PC-9 (cell line): ENCODE measurements around the gene ATF7IP. TPM values are rescaled to one million over a fixed set of nuclear protein-coding genes. Genes with fewer than 3 reads are reported as not detected.

ENCODE experiments used
- BruUV-seq: library from RNA; stranded (reverse); fragments of 400-500 nt; replicated peaks from 2 replicates; lab custom pipeline; 2021; lab: Mats Ljungman, UMichigan
- CTCF ChIA-PET: fragments of 300-600 bp; sonication (Branson Sonifier 250); formaldehyde crosslinking; loops from one replicate; lab custom pipeline; 2022; ENCODE audit warnings: antibody characterized with exemption; lab: Charles Lee
- POLR2A ChIA-PET: fragments of 300-600 bp; sonication (Branson Sonifier 250); formaldehyde crosslinking; loops from one replicate; lab custom pipeline; 2022; ENCODE audit warnings: antibody characterized with exemption; ENCODE audit not compliant: unreplicated experiment; lab: Charles Lee
- DNase-seq, 2 experiments: peaks; one replicate each; pipeline versions ENCODE4 v3.0.0 to v3.0.0-alpha.2; 2015 to 2022; ENCODE audit warnings: mixed read lengths in 1 of 2
- H2AFZ ChIP-seq: fragments of 200-600 bp; sonication (generic); 2 replicates; pipeline ENCODE4 v1.8.1; 2017; ENCODE audit warnings: antibody characterized with exemption
- H3F3A ChIP-seq: fragments of 200-600 bp; sonication (generic); 2 replicates; pipeline ENCODE4 v1.8.1; 2017; ENCODE audit warnings: antibody characterized with exemption, mild to moderate bottlenecking, low read depth; ENCODE audit not compliant: insufficient read depth
- H3K27ac ChIP-seq: fragments of 200-600 bp; sonication (generic); 2 replicates; pipeline ENCODE4 v1.6.1; 2016; ENCODE audit warnings: mixed run types
- H3K27me3 ChIP-seq: fragments of 200-600 bp; sonication (generic); 2 replicates; pipeline ENCODE4 v1.6.1; 2016; ENCODE audit warnings: low read depth, mixed run types; ENCODE audit not compliant: insufficient read depth
- H3K36me3 ChIP-seq: fragments of 200-600 bp; sonication (generic); 2 replicates; pipeline ENCODE4 v1.6.1; 2016; ENCODE audit warnings: low read depth, mixed run types
- H3K4me1 ChIP-seq: fragments of 200-600 bp; sonication (generic); replicated peaks from 2 replicates; pipeline ENCODE4 v1.6.1; 2016; ENCODE audit warnings: mixed run types; ENCODE audit not compliant: insufficient read depth
- H3K4me2 ChIP-seq: fragments of 200-600 bp; sonication (generic); 2 replicates; pipeline ENCODE4 v1.6.1; 2017; ENCODE audit warnings: mixed run types
- H3K4me3 ChIP-seq: fragments of 200-600 bp; sonication (generic); 2 replicates; pipeline ENCODE4 v1.6.1; 2016; ENCODE audit warnings: mixed run types
- H3K79me2 ChIP-seq: fragments of 200-600 bp; sonication (generic); 2 replicates; pipeline ENCODE4 v1.6.1; 2017; ENCODE audit warnings: low read depth, mixed run types
- H3K9me2 ChIP-seq: fragments of 200-600 bp; sonication (generic); 2 replicates; pipeline ENCODE4 v1.8.1; 2017; ENCODE audit warnings: mild to moderate bottlenecking; ENCODE audit not compliant: insufficient read depth
- H3K9me3 ChIP-seq: fragments of 200-600 bp; sonication (generic); 2 replicates; pipeline ENCODE4 v1.8.1; 2016; ENCODE audit warnings: low read depth; ENCODE audit not compliant: insufficient read depth
- H4K20me1 ChIP-seq: fragments of 200-600 bp; sonication (generic); 2 replicates; pipeline ENCODE4 v1.8.1; 2017; ENCODE audit not compliant: insufficient read depth
- CTCF ChIP-seq: fragments of 200-600 bp; sonication (generic); conservative IDR thresholded peaks from 2 replicates; pipeline ENCODE4 v1.6.1; 2017; ENCODE audit warnings: mixed run types, antibody characterized with exemption, mild to moderate bottlenecking, moderate library complexity
- EZH2 ChIP-seq: fragments of 200-600 bp; sonication (generic); IDR thresholded peaks from 2 replicates; pipeline ENCODE4 v1.8.0; 2017; ENCODE audit warnings: antibody characterized with exemption, low read depth
- intact Hi-C: fragments of 100-400 bp; cut with micrococcal nuclease; formaldehyde crosslinking; loops from one replicate; pipeline ENCODE4 v1.10.0; 2022; ENCODE audit not compliant: unreplicated experiment
- total RNA-seq: library from RNA; stranded (reverse); gene quantifications from 2 replicates; pipeline ENCODE4 v1.2.3, GENCODE V29; 2021

Gene ATF7IP
- total RNA-seq, 1 experiment from 2014 or later = 94.7 TPM

- Histone ChIP-seq H3K4me2 (no peak overlapping the region), H3F3A (no peaks in the 10 kb centered on the region), H4K20me1 (no peaks in the 10 kb centered on the region), H3K4me3 (no peak overlapping the region), H3K79me2 (peaks cover 90% of the 10 kb centered on the region), H3K9me2 (no peaks in the 10 kb centered on the region), H3K27ac (no peak overlapping the region), H3K36me3 (peaks cover 10% of the 10 kb centered on the region; the same call in 1 of the 2 replicates), H3K9me3 (no peaks in the 10 kb centered on the region), H3K27me3 (no peaks in the 10 kb centered on the region), H3K4me1 (no peaks in the 10 kb centered on the region), H2AFZ (no peak overlapping the region)
- intact Hi-C loops = loop anchor here (1.0 kb wide), 1 partner anchor 9 kb away; no protein-coding TSS in a partner anchor
- no TSS peak for BruUV-seq
- ChIA-PET CTCF (no interaction called here), POLR2A (no interaction called here)
- TF ChIP-seq CTCF = no peak
- no peak for TF ChIP-seq EZH2
- no peak for DNase-seq
Measured at GRCh38 chr12:14394317-14395073, 29.0 kb downstream of the ATF7IP start.

GRCh38 chr12:14395074-14395778, 29.7 kb downstream of the ATF7IP start:
- Histone ChIP-seq H3K4me2 (no peak overlapping the region), H3K27ac (no peak overlapping the region), H3K4me3 (no peak overlapping the region), H4K20me1 (0 out of 2 replicates have a peak, but pooled peaks cover under 1% of the 10 kb centered on the region), H2AFZ (no peak overlapping the region), H3F3A (no peaks in the 10 kb centered on the region), H3K9me3 (no peaks in the 10 kb centered on the region), H3K36me3 (peaks cover 5% of the 10 kb centered on the region; the same call in 1 of the 2 replicates), H3K4me1 (no peaks in the 10 kb centered on the region), H3K79me2 (peaks cover 91% of the 10 kb centered on the region), H3K27me3 (no peaks in the 10 kb centered on the region), H3K9me2 (no peaks in the 10 kb centered on the region)
- TF ChIP-seq CTCF = no peak
- TF ChIP-seq EZH2 = no peak
- BruUV-seq = no TSS peak
- intact Hi-C loops = no loop called here
- ChIA-PET CTCF (no interaction called here), POLR2A (no interaction called here)
- DNase-seq = no peak

GRCh38 chr12:14396071-14396470, 30.6 kb downstream of the ATF7IP start:
- Histone ChIP-seq H4K20me1 (peaks cover 9% of the 10 kb centered on the region; the same call in 1 of the 2 replicates), H3K9me3 (no peaks in the 10 kb centered on the region), H3K4me3 (no peak overlapping the region), H3K4me1 (no peaks in the 10 kb centered on the region), H3K79me2 (peaks cover 93% of the 10 kb centered on the region), H3K9me2 (no peaks in the 10 kb centered on the region), H3K27me3 (no peaks in the 10 kb centered on the region), H3K36me3 (peaks cover 5% of the 10 kb centered on the region; the same call in 1 of the 2 replicates), H3F3A (no peaks in the 10 kb centered on the region), H2AFZ (no peak overlapping the region), H3K4me2 (no peak overlapping the region), H3K27ac (no peak overlapping the region)
- CTCF ChIA-PET = no interaction called here
- POLR2A ChIA-PET = no interaction called here
- no peak for DNase-seq
- BruUV-seq = no TSS peak
- no peak for TF ChIP-seq EZH2
- intact Hi-C loops = no loop called here
